ENCODE measurements around the gene TDRD3.

GRCh38 chr13:60412909-60413616 is 16.0 kb downstream of the TDRD3 start:
- no peak for TF ChIP-seq EZH2 (IDR thresholded peaks at IDR 0.05; ENCODE audit: insufficient read depth, low read length)
- no peak for TF ChIP-seq CTCF (IDR thresholded peaks at IDR 0.05; ENCODE audit: insufficient read depth, low read depth, low read length)
